B cell (primary cell): ENCODE measurements around the gene CCNG2. TPM values are rescaled to one million over a fixed set of nuclear protein-coding genes. Genes with fewer than 3 reads are reported as not detected.
A peak's percentile ranks its signal among the peaks of the same experiment; 100 is the strongest.
"Not testable (repeated sequence)": the region's sequence is repeated elsewhere in the genome, so short reads cannot be mapped to it uniquely, and the experiment has no call there.

Experiments used
- ATAC-seq: fragments of 200-7000 bp; cut with Tn5 transposase; one replicate; pipeline ENCODE4 v1.10.0; 2021; ENCODE audit warnings: low read depth, mild to moderate bottlenecking, moderate number of reproducible peaks, moderate library complexity
- CTCF ChIA-PET: fragments of 350-600 bp; sonication (Branson Sonifier 250); formaldehyde crosslinking; loops from one replicate; lab custom pipeline; 2021; ENCODE audit warnings: antibody characterized with exemption, inconsistent platforms; lab: Charles Lee
- POLR2A ChIA-PET: fragments of 350-600 bp; sonication (Branson Sonifier 250); formaldehyde crosslinking; loops from one replicate; lab custom pipeline; 2021; ENCODE audit warnings: antibody characterized with exemption; lab: Charles Lee
- DNase-seq: peaks from one replicate; pipeline ENCODE4 v3.0.0; 2013
- H2AFZ ChIP-seq: 2 replicates; pipeline ENCODE4 v1.6.1; 2012; ENCODE audit warnings: mild to moderate bottlenecking, low read depth, low read length; ENCODE audit not compliant: insufficient read depth, poor library complexity, severe bottlenecking
- H3K27ac ChIP-seq, 2 donors: 1 replicate in 1 of 2; 2 replicates in 1 of 2; pipeline ENCODE4 v1.5.1; 2012 to 2013; ENCODE audit warnings: low read length in 2 of 2, mild to moderate bottlenecking in 2 of 2, moderate library complexity in 1 of 2
- H3K27me3 ChIP-seq, 4 experiments: fragments of 200-600 bp in 1 of 4; sonication (generic) in 1 of 4; replicated peaks in 1 of 4; 1 replicate in 2 of 4; 2 replicates in 2 of 4; pipeline versions ENCODE4 v1.6.1 to v1.7.0; 2013 to 2016; ENCODE audit warnings: low read length in 3 of 4, mild to moderate bottlenecking in 2 of 4, mixed read lengths in 1 of 4, moderate library complexity in 1 of 4; ENCODE audit not compliant: insufficient read depth in 4 of 4, control insufficient read depth in 3 of 4; ENCODE audit errors: control extremely low read depth in 1 of 4
- H3K36me3 ChIP-seq, 2 experiments: replicated peaks in 1 of 2; 1 replicate in 1 of 2; 2 replicates in 1 of 2; pipeline versions ENCODE4 v1.6.1 to v1.7.1; 2013; ENCODE audit warnings: low read length in 1 of 2; ENCODE audit not compliant: insufficient read depth in 2 of 2, control insufficient read depth in 1 of 2; ENCODE audit errors: control extremely low read depth in 1 of 2, extremely low read depth in 1 of 2
- H3K4me1 ChIP-seq, 2 donors: fragments of 200-600 bp in 1 of 2; sonication (generic) in 1 of 2; 1 replicate in 1 of 2; 2 replicates in 1 of 2; pipeline versions ENCODE4 v1.5.1 to v1.6.1; 2013 to 2017; ENCODE audit warnings: low read length in 2 of 2; ENCODE audit not compliant: control insufficient read depth in 2 of 2, insufficient read depth in 2 of 2
- H3K4me2 ChIP-seq: replicated peaks from 2 replicates; pipeline ENCODE3; 2012; ENCODE audit warnings: mild to moderate bottlenecking, low read depth, low read length; ENCODE audit not compliant: poor library complexity, severe bottlenecking
- H3K4me3 ChIP-seq, 5 experiments: fragments of 200-600 bp in 1 of 5; sonication (generic) in 1 of 5; 1 replicate in 3 of 5; 2 replicates in 2 of 5; pipeline versions ENCODE4 v1.5.1 to v1.7.0; 2011 to 2016; ENCODE audit warnings: low read length in 4 of 5, mild to moderate bottlenecking in 4 of 5, low read depth in 2 of 5, control low read depth in 1 of 5, moderate library complexity in 1 of 5; ENCODE audit not compliant: insufficient read depth in 1 of 5; ENCODE audit errors: control extremely low read depth in 1 of 5, extremely low read depth in 1 of 5
- H3K79me2 ChIP-seq: fragments of 200-600 bp; sonication (generic); one replicate; pipeline ENCODE4 v1.6.0; 2016; ENCODE audit warnings: low read length; ENCODE audit not compliant: control insufficient read depth, insufficient read depth
- H3K9ac ChIP-seq: fragments of 200-600 bp; sonication (generic); 2 replicates; pipeline ENCODE4 v1.6.1; 2017; ENCODE audit warnings: mild to moderate bottlenecking, low read length, moderate library complexity
- H3K9me3 ChIP-seq, 3 donors: one replicate each; pipeline versions ENCODE4 v1.6.1 to v1.7.1; 2013; ENCODE audit warnings: low read length in 2 of 3; ENCODE audit not compliant: control insufficient read depth in 2 of 3, insufficient read depth in 1 of 3; ENCODE audit errors: control extremely low read depth in 1 of 3
- H4K20me1 ChIP-seq: 2 replicates; pipeline ENCODE4 v1.6.0; 2012; ENCODE audit warnings: mild to moderate bottlenecking, low read length; ENCODE audit not compliant: insufficient read depth, control insufficient read depth, poor library complexity, severe bottlenecking
- H3K27ac Mint-ChIP-seq: one replicate; pipeline ENCODE4 v1.8.0; 2021; ENCODE audit warnings: mixed read lengths
- H3K27me3 Mint-ChIP-seq: one replicate; pipeline ENCODE4 v1.8.0; 2021; ENCODE audit warnings: mixed read lengths
- H3K4me1 Mint-ChIP-seq: one replicate; pipeline ENCODE4 v1.8.0; 2021; ENCODE audit warnings: mixed read lengths
- H3K4me3 Mint-ChIP-seq: one replicate; pipeline ENCODE4 v1.8.0; 2021; ENCODE audit warnings: mixed read lengths
- H3K9me3 Mint-ChIP-seq: one replicate; pipeline ENCODE4 v1.8.0; 2022; ENCODE audit warnings: mixed read lengths; ENCODE audit not compliant: insufficient read depth
- EZH2 ChIP-seq: IDR thresholded peaks from 2 replicates; pipeline ENCODE4 v1.6.1; 2012; ENCODE audit warnings: borderline replicate concordance, low read depth, mild to moderate bottlenecking, moderate library complexity, low read length; ENCODE audit not compliant: insufficient read depth, poor library complexity, severe bottlenecking
- WGBS: methylation state at CpG from one replicate; pipeline ENCODE4 v1.1.5; 2013; ENCODE audit warnings: missing lambda C conversion rate; ENCODE audit not compliant: insufficient coverage; 5-methylcytosine and 5-hydroxymethylcytosine counted together
- intact Hi-C: fragments of 100-400 bp; cut with micrococcal nuclease; formaldehyde crosslinking; loops from one replicate; pipeline ENCODE4 v1.10.0; 2022
- polyA plus RNA-seq: library from polyadenylated mRNA; depleted of rRNA; stranded (reverse); fragments of >200 nt; gene quantifications from 2 replicates; pipeline ENCODE4 v1.2.3, GENCODE V29; 2012
- total RNA-seq, 2 donors: library from RNA; stranded (reverse); fragments of 120-200 nt in 1 of 2; gene quantifications; 1 replicate in 1 of 2; 2 replicates in 1 of 2; pipeline versions ENCODE4 v1.2.3 to v1.2.4, GENCODE V29; 2013 to 2022
- TF ChIP-seq, protein P1 (sequence below): fragments of 200-600 bp; IDR thresholded peaks from one replicate; pipeline ENCODE4 v1.8.0; 2022; ENCODE audit warnings: antibody characterized with exemption, mild to moderate bottlenecking

The CCNG2 gene
- total and polyA plus RNA-seq, 2 donors (not counting 1 experiment from before 2014, with no cell fraction given) = 39.9 to 71.9 TPM

GRCh38 chr4:77132652-77133312, 24.2 kb upstream of the CCNG2 start:
- DNase-seq (no peak), ATAC-seq (no peak)
- Histone ChIP-seq H3K36me3 (no peaks in the 10 kb centered on the region), H3K4me2 (no peak overlapping the region), H3K79me2 (no peaks in the 10 kb centered on the region), H4K20me1 (no peaks in the 10 kb centered on the region), H2AFZ (no peak overlapping the region), H3K9me3 (no peaks in the 10 kb centered on the region), H3K4me3 (no peak overlapping the region), H3K4me1 (peaks cover 10 to 13% of the 10 kb centered on the region in 2 donors), H3K9ac (no peak overlapping the region), H3K27me3 (no peaks in the 10 kb centered on the region), H3K27ac (no peak overlapping the region)
- Mint-ChIP-seq H3K27ac (no peak overlapping the region), H3K4me1 (peaks cover 22% of the 10 kb centered on the region), H3K27me3 (no peaks in the 10 kb centered on the region), H3K4me3 (no peak overlapping the region), H3K9me3 (peaks cover 3% of the 10 kb centered on the region)
- WGBS = no CpG with 5 or more reads among the region's 1 CpG
- POLR2A ChIA-PET = interaction anchor here (1.1 kb wide), 1 partner anchor 56 kb away, joined by 5 read pairs; the partner anchor contains the start of gene CCNI
- intact Hi-C loops = no loop called here
- CTCF ChIA-PET = interaction anchor here (1.4 to 2.4 kb wide), 4 partner anchors 11 to 71 kb away, joined by 4 to 8 read pairs (median 6); no protein-coding TSS in a partner anchor
- TF ChIP-seq EZH2 = no peak
- TF ChIP-seq, protein P1, sequence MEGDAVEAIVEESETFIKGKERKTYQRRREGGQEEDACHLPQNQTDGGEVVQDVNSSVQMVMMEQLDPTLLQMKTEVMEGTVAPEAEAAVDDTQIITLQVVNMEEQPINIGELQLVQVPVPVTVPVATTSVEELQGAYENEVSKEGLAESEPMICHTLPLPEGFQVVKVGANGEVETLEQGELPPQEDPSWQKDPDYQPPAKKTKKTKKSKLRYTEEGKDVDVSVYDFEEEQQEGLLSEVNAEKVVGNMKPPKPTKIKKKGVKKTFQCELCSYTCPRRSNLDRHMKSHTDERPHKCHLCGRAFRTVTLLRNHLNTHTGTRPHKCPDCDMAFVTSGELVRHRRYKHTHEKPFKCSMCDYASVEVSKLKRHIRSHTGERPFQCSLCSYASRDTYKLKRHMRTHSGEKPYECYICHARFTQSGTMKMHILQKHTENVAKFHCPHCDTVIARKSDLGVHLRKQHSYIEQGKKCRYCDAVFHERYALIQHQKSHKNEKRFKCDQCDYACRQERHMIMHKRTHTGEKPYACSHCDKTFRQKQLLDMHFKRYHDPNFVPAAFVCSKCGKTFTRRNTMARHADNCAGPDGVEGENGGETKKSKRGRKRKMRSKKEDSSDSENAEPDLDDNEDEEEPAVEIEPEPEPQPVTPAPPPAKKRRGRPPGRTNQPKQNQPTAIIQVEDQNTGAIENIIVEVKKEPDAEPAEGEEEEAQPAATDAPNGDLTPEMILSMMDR = no peak

DNA sequence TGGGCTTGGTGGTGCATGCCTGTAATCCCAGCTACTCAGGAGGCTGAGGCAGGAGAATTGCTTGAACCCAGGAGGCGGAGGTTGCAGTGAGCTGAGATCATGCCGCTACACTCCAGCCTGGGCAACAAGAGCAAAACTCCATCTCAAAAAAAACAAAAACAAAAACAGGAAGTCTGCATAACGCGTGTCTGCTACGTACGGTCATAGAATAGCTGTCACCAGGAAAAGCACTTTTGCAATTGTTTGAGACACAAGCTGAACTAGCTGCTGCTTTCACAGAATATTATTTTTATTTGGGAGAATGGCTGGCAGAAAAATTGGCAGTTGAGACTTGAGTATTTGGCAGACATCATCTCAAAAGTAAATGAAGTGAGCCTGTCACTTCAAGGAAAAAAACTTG, 19.6 kb upstream of the CCNG2 start:
- H3K27me3 Mint-ChIP-seq, H3K4me1 ChIP-seq, H3K27me3 ChIP-seq, H3K9me3 ChIP-seq, intact Hi-C loops, H3K27ac Mint-ChIP-seq, H3K79me2 ChIP-seq, H3K36me3 ChIP-seq, H3K4me3 Mint-ChIP-seq, H3K27ac ChIP-seq, H4K20me1 ChIP-seq, POLR2A ChIA-PET, H3K9me3 Mint-ChIP-seq: not testable (repeated sequence)
- WGBS = 3% methylated on average over 4 of the region's 6 CpGs
- Histone ChIP-seq H3K4me2 (peak overlapping the region; percentile 44), H3K9ac (peak overlapping the region; percentile 8), H3K4me3 (peak overlapping the region in 1 of 5 experiments; percentile 21), H2AFZ (peak overlapping the region; percentile 34)
- ATAC-seq (peak; percentile 24), DNase-seq (peak; percentile 18)
- CTCF ChIA-PET = interaction anchor here (0.9 to 1.8 kb wide), 3 partner anchors 42 to 66 kb away, joined by 4 to 5 read pairs (median 5); no protein-coding TSS in a partner anchor
- peaks cover 11% of the 10 kb centered on the region for H3K4me1 Mint-ChIP-seq
